HG02870 (cell line): ENCODE data around the gene SAAL1.
A peak's percentile ranks its signal among the peaks of the same experiment; 100 is the strongest.
"Not testable (repeated sequence)": the region's sequence is repeated elsewhere in the genome, so short reads cannot be mapped to it uniquely, and the experiment has no call there.

Source experiments
- ATAC-seq: cut with Tn5 transposase; IDR thresholded peaks from one replicate; pipeline ENCODE4 v1.9.1; 2021; ENCODE audit warnings: mild to moderate bottlenecking, moderate library complexity; ENCODE audit not compliant: unreplicated experiment

The SAAL1 gene

GRCh38 chr11:18105802-18106574, at the start of gene SAAL1:
Gene SAAL1, minus strand, starts transcription at chr11:18106082. Its CDS starts 41 bp downstream, at chr11:18106041.
- peak; percentile 91 for ATAC-seq

DNA sequence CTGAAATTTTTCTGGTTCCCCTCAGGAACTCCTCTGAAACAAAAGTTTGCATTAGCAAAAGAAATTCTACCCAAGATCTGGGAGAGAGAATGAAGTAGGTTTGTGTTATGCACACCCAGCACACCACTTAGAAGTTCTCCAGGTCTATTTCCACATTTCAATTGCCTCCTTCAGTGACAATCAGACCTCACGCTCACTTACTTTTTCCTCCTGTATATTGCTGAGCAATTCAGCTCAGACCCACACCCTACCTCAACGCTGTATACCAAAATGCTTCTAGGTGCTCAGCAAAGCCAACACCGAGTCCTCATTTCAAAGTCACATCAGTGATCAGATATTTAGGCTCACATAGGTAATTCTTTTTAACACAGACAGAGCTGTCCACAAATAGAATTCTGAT, 45.7 kb upstream of the SAAL1 start:
- ATAC-seq = no peak

GRCh38 chr11:18145837-18146236, 40.0 kb upstream of the SAAL1 start:
- no peak for ATAC-seq

GRCh38 chr11:18145025-18145424, 39.1 kb upstream of the SAAL1 start:
- ATAC-seq = no peak

- no peak for ATAC-seq
Measured at GRCh38 chr11:18144243-18144642, 38.4 kb upstream of the SAAL1 start.

GRCh38 chr11:18140145-18140544, 34.3 kb upstream of the SAAL1 start:
- ATAC-seq = no peak

GRCh38 chr11:18137186-18137800, 31.4 kb upstream of the SAAL1 start:
- no peak for ATAC-seq

GRCh38 chr11:18135308-18135707, 29.4 kb upstream of the SAAL1 start:
- ATAC-seq = no peak

DNA sequence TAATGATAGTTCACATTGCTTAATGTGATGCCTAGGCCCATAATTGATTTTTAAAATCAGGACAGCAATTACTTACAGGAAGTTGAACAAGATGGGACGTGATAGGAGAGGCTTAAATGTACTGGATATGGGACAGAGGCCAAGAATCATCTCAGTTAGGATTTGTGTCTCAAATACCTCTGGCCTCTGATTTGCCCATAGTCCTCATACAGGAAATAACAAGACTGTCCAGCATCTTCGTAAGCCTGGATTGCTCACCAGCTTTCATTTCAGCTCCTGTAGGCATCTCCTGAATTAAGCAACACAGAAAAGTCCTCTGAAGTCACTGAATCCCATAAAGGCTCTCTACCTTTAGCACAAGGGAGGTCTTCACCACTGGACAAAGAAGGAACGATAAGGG, 26.5 kb upstream of the SAAL1 start, which contains the start of gene MRGPRX3:
MRGPRX3 (plus strand) TSS at position 231 of the 400 bp plus-strand sequence. CDS start 4,632 bp downstream, outside the sequence.
- no peak for ATAC-seq

DNA sequence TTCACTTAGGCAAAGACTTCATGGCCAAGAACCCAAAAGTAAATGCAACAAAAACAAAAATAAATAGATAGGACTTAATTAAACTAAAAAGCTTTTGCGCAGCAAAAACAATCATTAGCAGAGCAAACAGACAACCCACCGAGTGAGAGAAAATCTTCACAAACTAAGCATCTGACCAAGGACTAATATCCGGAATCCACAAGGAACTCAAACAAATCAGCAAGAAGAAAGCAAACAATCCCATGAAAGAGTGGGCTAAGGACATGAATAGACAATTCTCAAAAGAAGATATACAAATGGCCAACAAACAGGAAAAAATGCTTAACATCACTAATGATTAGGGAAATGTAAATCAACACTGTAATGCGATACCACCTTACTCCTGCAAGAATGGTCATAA, 25.2 kb upstream of the SAAL1 start:
- not testable (repeated sequence) for ATAC-seq

DNA sequence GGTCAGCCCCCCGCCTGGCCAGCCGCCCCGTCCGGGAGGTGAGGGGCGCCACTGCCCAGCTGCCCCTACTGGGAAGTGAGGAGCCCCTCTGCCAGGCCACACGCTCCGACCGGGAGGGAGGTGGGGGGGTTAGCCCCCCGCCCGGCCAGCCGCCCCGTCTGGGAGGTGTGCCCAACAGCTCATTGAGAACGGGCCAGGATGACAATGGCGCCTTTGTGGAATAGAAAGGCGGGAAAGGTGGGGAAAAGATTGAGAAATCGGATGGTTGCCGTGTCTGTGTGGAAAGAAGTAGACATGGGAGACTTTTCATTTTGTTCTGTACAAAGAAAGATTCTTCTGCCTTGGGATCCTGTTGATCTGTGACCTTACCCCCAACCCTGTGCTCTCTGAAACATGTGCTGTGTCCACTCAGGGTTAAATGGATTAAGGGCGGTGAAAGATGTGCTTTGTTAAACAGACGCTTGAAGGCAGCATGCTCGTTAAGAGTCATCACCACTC, 15.5 kb upstream of the SAAL1 start:
- ATAC-seq = not testable (repeated sequence)

- no peak for ATAC-seq
Measured at GRCh38 chr11:18115360-18116127, 9.7 kb upstream of the SAAL1 start.

GRCh38 chr11:18111005-18111404, 5.1 kb upstream of the SAAL1 start:
- no peak for ATAC-seq

GRCh38 chr11:18108254-18108653, 2.4 kb upstream of the SAAL1 start:
- ATAC-seq = no peak

GRCh38 chr11:18106688-18107087, 806 bp upstream of the SAAL1 start:
- ATAC-seq = no peak

DNA sequence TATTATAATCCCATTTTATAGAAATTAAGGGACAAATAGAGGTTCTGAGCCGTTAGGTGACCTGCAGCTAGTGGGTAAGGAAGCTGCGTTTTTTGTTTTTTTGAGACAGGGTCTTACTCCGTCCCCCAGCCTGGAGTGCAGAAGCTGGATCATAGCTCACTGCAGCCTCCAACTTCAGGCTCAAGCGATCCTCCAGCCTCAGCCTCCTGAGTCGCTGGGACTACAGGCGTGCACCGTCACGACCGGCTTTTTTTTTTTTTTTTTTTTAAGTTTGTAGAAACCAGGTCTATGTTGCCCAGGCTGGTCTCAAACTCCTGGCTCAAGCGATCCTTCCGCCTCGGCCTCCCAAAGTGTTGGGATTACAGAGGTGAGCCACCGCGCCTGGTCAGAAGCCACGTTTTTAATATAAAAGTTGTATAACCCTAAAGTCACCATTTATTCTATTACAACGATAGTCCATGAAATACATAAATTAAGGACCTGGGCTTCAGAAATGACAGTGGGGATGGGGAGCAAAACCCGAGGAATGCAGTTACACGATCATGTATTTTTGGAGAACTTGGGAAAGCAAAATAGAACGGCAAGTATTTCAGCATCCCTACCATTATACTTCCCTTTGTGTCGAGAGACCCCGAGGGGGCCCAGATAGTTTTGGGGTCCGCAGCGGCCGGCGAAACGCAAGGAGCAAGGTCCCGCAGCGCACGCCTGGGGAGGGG, 638 bp downstream of the SAAL1 start:
- no peak for ATAC-seq

DNA sequence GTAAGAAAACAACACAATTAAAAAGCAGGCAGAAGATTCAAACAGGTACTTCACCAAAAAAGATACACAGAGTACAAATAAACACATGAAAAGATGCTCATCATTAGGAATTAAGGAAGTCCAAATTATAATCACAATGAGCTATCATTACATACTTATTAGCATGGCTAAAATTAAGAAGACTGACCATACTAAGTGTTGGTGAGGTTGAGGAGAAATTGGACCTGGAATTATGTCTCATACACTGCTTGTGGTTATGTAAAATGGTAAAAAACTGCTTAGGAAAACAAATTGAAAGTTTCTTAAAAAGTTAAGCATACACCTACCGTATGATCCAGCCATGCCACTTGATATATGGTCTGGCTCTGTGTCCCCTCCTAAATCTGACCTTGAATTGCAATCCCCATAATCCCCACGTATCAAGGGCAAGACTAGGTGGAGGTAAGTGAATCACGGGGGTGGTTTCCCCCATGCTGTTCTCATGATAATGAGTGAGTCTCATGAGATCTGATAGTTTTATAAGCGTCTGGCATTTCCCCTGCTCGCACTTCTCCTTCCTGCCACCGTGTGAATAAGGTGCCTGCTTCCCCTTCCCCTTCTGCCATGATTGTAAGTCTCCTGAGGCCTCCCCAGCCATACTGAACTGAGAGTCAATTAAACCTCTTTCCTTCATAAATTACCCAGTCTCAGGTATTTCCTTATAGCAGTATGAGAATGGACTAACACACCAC, 4.8 kb downstream of the SAAL1 start:
- no peak for ATAC-seq

- no peak for ATAC-seq
Measured at GRCh38 chr11:18093959-18094358, 11.9 kb downstream of the SAAL1 start.

- ATAC-seq = no peak
Measured at GRCh38 chr11:18091731-18092130, 14.2 kb downstream of the SAAL1 start.

- no peak for ATAC-seq
Measured at GRCh38 chr11:18088966-18089365, 16.9 kb downstream of the SAAL1 start.
